GM23248 (cell line): ENCODE measurements around the gene LYPD3.

Experiments
- EZH2 ChIP-seq: fragments of 200-600 bp; sonication (generic); IDR thresholded peaks from 2 replicates; pipeline ENCODE4 v1.6.1; 2018; ENCODE audit warnings: antibody characterized with exemption, mild to moderate bottlenecking; ENCODE audit not compliant: insufficient read depth, poor library complexity, severe bottlenecking
- EZH2phosphoT487 ChIP-seq: fragments of 200-600 bp; sonication (generic); IDR thresholded peaks from 2 replicates; pipeline ENCODE4 v1.6.1; 2018; ENCODE audit warnings: antibody characterized with exemption, moderate library complexity, mild to moderate bottlenecking, low read depth; ENCODE audit not compliant: insufficient read depth

DNA sequence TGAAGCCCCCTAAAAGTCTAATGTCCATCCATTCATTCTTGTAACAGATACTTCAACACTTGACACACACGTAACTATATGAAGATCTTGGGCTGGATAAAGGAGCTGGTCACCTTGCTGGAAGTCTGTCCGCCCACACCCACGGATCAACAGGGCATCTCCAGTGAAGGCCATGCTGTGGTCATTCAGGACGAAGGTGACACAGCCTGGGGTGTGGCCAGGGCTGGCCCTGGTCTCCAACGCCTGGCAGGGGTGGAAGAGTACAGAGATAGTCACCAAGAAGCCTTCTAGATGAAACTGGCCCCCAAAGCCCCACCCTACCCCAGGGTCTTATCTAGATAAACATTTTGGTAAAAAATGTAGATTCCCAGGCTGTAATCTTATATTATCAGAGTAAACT is 45.9 kb upstream of the LYPD3 start:
- TF ChIP-seq EZH2 (no peak), EZH2phosphoT487 (no peak)
